ENCODE measurements around the gene ESPL1. TPM values are rescaled to one million over a fixed set of nuclear protein-coding genes. Genes with fewer than 3 reads are reported as not detected.

ESPL1 gene
- total and polyA plus RNA-seq, 2 donors (not counting 1 experiment from before 2014, with no cell fraction given): 1.4 to 1.8 TPM

DNA sequence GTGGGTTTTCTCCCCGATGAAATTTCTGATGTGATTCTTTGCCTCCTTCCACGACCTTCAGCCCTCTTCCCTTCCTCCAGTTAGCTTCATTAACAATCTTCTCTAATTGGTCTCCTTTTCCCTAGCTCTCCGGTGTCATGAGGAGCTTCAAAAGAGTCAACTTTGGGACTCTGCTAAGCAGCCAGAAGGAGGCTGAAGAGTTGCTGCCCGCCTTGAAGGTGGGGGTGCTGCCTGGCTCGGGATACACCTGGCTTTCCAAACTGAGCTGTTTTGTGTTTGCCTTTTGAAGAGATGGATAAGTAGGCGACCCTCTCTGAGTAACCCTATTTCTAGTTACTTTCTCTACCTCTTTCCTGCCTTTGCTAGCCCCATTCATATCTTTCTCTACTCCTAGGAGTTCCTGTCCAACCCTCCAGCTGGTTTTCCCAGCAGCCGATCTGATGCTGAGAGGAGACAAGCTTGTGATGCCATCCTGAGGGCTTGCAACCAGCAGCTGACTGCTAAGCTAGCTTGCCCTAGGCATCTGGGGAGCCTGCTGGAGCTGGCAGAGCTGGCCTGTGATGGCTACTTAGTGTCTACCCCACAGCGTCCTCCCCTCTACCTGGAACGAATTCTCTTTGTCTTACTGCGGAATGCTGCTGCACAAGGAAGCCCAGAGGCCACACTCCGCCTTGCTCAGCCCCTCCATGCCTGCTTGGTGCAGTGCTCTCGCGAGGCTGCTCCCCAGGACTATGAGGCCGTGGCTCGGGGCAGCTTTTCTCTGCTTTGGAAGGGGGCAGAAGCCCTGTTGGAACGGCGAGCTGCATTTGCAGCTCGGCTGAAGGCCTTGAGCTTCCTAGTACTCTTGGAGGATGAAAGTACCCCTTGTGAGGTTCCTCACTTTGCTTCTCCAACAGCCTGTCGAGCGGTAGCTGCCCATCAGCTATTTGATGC lies 797 bp downstream of the ESPL1 start:
- H3K79me2 ChIP-seq (ENCODE audit: control insufficient read depth, insufficient read depth, low read length): peaks cover 26% of the 10 kb centered on the region
- peak; percentile 19 for TF ChIP-seq EZH2 (IDR thresholded peaks at IDR 0.05; ENCODE audit: low read length, missing control alignments)
- TF ChIP-seq, protein P1, sequence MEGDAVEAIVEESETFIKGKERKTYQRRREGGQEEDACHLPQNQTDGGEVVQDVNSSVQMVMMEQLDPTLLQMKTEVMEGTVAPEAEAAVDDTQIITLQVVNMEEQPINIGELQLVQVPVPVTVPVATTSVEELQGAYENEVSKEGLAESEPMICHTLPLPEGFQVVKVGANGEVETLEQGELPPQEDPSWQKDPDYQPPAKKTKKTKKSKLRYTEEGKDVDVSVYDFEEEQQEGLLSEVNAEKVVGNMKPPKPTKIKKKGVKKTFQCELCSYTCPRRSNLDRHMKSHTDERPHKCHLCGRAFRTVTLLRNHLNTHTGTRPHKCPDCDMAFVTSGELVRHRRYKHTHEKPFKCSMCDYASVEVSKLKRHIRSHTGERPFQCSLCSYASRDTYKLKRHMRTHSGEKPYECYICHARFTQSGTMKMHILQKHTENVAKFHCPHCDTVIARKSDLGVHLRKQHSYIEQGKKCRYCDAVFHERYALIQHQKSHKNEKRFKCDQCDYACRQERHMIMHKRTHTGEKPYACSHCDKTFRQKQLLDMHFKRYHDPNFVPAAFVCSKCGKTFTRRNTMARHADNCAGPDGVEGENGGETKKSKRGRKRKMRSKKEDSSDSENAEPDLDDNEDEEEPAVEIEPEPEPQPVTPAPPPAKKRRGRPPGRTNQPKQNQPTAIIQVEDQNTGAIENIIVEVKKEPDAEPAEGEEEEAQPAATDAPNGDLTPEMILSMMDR (conservative IDR thresholded peaks at IDR 0.05 in 1 of 2, IDR thresholded peaks at IDR 0.05 in 1 of 2; ENCODE audit: low read depth in 1 of 2, low read length in 2 of 2): no peak
- H3K4me3 ChIP-seq (replicated peaks in 1 of 4; ENCODE audit: control extremely low read depth in 1 of 4, insufficient read depth in 1 of 4, low read depth in 3 of 4, low read length in 4 of 4): peak overlapping the region; percentile 56 to 93 (median 88)
- DNase-seq (ENCODE audit: low read depth in 2 of 2): peak in 1 of 2 donors; percentile 8
- peak overlapping the region; percentile 85 for H3K27ac ChIP-seq (ENCODE audit: insufficient read depth, low read length)
- no peaks in the 10 kb centered on the region for H3K27me3 ChIP-seq (ENCODE audit: control insufficient read depth, insufficient read depth, low read length)
- no peaks in the 10 kb centered on the region for H4K20me1 ChIP-seq (ENCODE audit: control insufficient read depth, extremely low read depth, insufficient read depth, low read length)
- peaks cover 2% of the 10 kb centered on the region for H3K36me3 ChIP-seq (ENCODE audit: control insufficient read depth, insufficient read depth, low read length)
- H3K4me1 ChIP-seq (ENCODE audit: control insufficient read depth, extremely low read depth, insufficient read depth, low read length): peaks cover 11% of the 10 kb centered on the region
- peak overlapping the region; percentile 92 for H2AFZ ChIP-seq (ENCODE audit: low read length)
- peak overlapping the region; percentile 61 for H3K9ac ChIP-seq (ENCODE audit: insufficient read depth, low read length)
- peak overlapping the region; percentile 97 for H3K4me2 ChIP-seq (ENCODE audit: extremely low read depth, insufficient read depth, low read length)
- H3K9me3 ChIP-seq (ENCODE audit: control insufficient read depth, insufficient read depth, low read depth, low read length): no peaks in the 10 kb centered on the region

DNA sequence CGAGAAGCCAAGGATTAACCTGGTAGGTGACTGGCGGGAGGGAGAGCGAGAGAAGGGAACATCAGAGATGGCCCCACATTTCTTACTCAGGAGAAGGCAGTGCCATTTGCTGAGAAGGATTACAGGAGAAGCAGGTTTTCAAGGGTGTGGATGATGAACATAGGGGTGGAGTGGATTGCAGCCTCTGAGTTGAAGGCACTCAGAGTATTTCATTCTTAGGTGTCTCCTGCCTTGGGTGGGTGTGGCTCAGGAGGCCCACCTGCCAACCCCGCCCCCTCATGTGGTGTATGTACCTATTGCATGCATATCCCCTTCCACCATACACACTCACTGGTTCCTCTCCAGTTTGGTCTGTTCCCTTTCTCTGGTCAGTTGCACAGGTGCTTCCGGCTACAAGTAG lies 6.3 kb downstream of the ESPL1 start:
- Histone ChIP-seq H3K4me1 (ENCODE audit: control insufficient read depth, extremely low read depth, insufficient read depth, low read length) (peaks cover under 1% of the 10 kb centered on the region), H3K36me3 (ENCODE audit: control insufficient read depth, insufficient read depth, low read length) (peaks cover 9% of the 10 kb centered on the region), H3K27me3 (ENCODE audit: control insufficient read depth, insufficient read depth, low read length) (no peaks in the 10 kb centered on the region), H2AFZ (ENCODE audit: low read length) (no peak overlapping the region), H3K4me2 (ENCODE audit: extremely low read depth, insufficient read depth, low read length) (no peak overlapping the region), H3K79me2 (ENCODE audit: control insufficient read depth, insufficient read depth, low read length) (peaks cover 14% of the 10 kb centered on the region), H3K9me3 (ENCODE audit: control insufficient read depth, insufficient read depth, low read depth, low read length) (no peaks in the 10 kb centered on the region), H3K9ac (ENCODE audit: insufficient read depth, low read length) (no peak overlapping the region), H3K4me3 (replicated peaks in 1 of 4; ENCODE audit: control extremely low read depth in 1 of 4, insufficient read depth in 1 of 4, low read depth in 3 of 4, low read length in 4 of 4) (no peak overlapping the region), H4K20me1 (ENCODE audit: control insufficient read depth, extremely low read depth, insufficient read depth, low read length) (no peaks in the 10 kb centered on the region), H3K27ac (ENCODE audit: insufficient read depth, low read length) (no peak overlapping the region)
- no peak for DNase-seq (ENCODE audit: low read depth in 2 of 2)
- TF ChIP-seq, protein P1 (conservative IDR thresholded peaks at IDR 0.05 in 1 of 2, IDR thresholded peaks at IDR 0.05 in 1 of 2; ENCODE audit: low read depth in 1 of 2, low read length in 2 of 2): no peak
- no peak for TF ChIP-seq EZH2 (IDR thresholded peaks at IDR 0.05; ENCODE audit: low read length, missing control alignments)

DNA sequence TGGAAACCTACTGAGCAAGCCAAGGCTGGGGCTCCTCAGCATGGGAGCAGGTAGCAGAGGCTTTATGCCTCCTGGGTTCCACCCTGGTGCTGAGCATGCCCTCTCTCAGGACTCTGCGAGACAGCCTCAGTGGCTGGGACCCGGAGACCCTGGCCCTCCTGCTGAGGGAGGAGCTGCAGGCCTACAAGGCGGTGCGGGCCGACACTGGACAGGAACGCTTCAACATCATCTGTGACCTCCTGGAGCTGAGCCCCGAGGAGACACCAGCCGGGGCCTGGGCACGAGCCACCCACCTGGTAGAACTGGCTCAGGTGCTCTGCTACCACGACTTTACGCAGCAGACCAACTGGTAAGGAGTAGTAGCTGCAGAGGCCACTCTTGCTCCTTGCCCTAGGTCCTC lies 8.4 kb downstream of the ESPL1 start:
- Histone ChIP-seq H3K4me1 (ENCODE audit: control insufficient read depth, extremely low read depth, insufficient read depth, low read length) (no peaks in the 10 kb centered on the region), H2AFZ (ENCODE audit: low read length) (no peak overlapping the region), H3K9ac (ENCODE audit: insufficient read depth, low read length) (no peak overlapping the region), H3K36me3 (ENCODE audit: control insufficient read depth, insufficient read depth, low read length) (peaks cover 11% of the 10 kb centered on the region), H3K4me3 (replicated peaks in 1 of 4; ENCODE audit: control extremely low read depth in 1 of 4, insufficient read depth in 1 of 4, low read depth in 3 of 4, low read length in 4 of 4) (no peak overlapping the region), H4K20me1 (ENCODE audit: control insufficient read depth, extremely low read depth, insufficient read depth, low read length) (no peaks in the 10 kb centered on the region), H3K27me3 (ENCODE audit: control insufficient read depth, insufficient read depth, low read length) (no peaks in the 10 kb centered on the region), H3K79me2 (ENCODE audit: control insufficient read depth, insufficient read depth, low read length) (no peaks in the 10 kb centered on the region), H3K9me3 (ENCODE audit: control insufficient read depth, insufficient read depth, low read depth, low read length) (no peaks in the 10 kb centered on the region), H3K4me2 (ENCODE audit: extremely low read depth, insufficient read depth, low read length) (no peak overlapping the region), H3K27ac (ENCODE audit: insufficient read depth, low read length) (no peak overlapping the region)
- DNase-seq (ENCODE audit: low read depth in 2 of 2): no peak
- TF ChIP-seq EZH2 (IDR thresholded peaks at IDR 0.05; ENCODE audit: low read length, missing control alignments): no peak
- TF ChIP-seq, protein P1 (conservative IDR thresholded peaks at IDR 0.05 in 1 of 2, IDR thresholded peaks at IDR 0.05 in 1 of 2; ENCODE audit: low read depth in 1 of 2, low read length in 2 of 2): no peak

Measured in fibroblast of lung (primary cell).